NCI-H460 (cell line): ENCODE data around the gene SAMD11. TPM values are rescaled to one million over a fixed set of nuclear protein-coding genes. Genes with fewer than 3 reads are reported as not detected.
"Not testable (repeated sequence)": the region's sequence is repeated elsewhere in the genome, so short reads cannot be mapped to it uniquely, and the experiment has no call there.

Source experiments
- DNase-seq: peaks from one replicate; pipeline ENCODE4 v3.0.0-alpha.2; 2016; ENCODE audit warnings: low read depth; ENCODE audit errors: extremely low read depth
- small RNA-seq, 2 experiments: library from RNA; depleted of rRNA; stranded (forward); fragments of <200 nt; gene quantifications; one replicate each; pipeline ENCODE3, GENCODE V24; 2014
- total RNA-seq: library from RNA; depleted of rRNA; stranded (reverse); fragments of >200 nt; shearing (Covaris generic); gene quantifications from 2 replicates; pipeline ENCODE4 v1.2.3, GENCODE V29; 2014; rRNA removed

The SAMD11 gene
- total RNA-seq, 1 experiment from 2014 or later: 1.4 TPM

GRCh38 chr1:982765-983436 lies 59.2 kb downstream of the SAMD11 start:
- DNase-seq: no peak

- DNase-seq: no peak
Observed at GRCh38 chr1:983798-984475, 60.2 kb downstream of the SAMD11 start.

DNA sequence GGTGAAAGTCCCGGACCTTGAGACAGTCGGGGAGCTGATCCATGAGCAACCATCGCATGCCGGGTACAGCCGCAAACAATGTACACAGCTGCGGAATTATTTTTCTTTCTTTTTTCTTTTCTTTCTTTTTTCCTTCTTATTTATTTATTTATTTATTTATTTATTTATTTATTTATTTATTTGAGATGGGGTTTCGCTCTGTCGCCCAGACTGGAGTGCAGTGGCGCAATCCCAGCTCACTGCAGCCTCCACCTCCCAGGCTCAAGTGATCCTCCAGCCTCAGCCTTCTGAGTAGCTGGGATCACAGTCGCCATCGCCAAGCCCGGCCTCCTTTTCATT lies 60.7 kb downstream of the SAMD11 start:
- no peak for DNase-seq

DNA sequence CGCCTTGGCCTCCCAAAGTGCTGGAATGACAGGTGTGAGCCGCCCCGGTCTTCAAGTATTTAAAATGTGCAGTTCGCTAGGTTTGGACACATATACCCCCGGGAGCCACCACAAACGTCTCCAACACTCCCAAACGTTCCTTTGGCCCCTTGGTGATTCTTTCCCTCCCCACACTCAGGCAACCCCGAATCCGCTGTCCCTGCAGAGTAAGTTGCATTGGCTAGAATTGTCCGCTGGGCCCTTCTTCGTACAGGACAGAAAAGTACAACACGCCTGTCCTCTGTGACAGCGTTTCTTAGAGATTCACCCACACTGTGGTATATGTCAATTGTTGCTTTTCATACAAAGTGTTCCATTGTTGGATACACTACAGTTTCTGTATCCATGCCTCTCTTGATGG lies 61.4 kb downstream of the SAMD11 start:
- DNase-seq: no peak

- not testable (repeated sequence) for DNase-seq
Observed at GRCh38 chr1:988061-988460, 64.3 kb downstream of the SAMD11 start.

GRCh38 chr1:991275-991674 lies 67.6 kb downstream of the SAMD11 start:
- DNase-seq: not testable (repeated sequence)

DNA sequence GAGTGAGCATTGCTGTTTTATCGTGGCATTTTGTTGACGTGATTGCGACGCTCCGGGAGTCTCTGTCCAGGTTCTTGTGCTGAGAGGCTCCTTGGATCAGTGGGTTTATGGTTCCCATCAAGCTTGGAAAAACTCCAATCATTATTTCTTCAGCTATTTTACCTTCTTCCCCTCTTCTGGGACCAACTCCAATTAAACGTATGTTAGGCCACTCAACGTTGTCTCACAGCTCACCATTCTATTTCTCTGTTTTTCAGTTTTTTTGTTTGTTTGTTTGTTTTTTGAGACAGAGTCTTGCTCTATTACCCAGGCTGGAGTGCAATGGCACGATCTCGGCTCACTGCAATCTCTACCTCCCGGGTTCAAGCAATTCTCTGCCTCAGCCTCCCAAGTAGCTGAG lies 68.2 kb downstream of the SAMD11 start:
- no peak for DNase-seq

DNA sequence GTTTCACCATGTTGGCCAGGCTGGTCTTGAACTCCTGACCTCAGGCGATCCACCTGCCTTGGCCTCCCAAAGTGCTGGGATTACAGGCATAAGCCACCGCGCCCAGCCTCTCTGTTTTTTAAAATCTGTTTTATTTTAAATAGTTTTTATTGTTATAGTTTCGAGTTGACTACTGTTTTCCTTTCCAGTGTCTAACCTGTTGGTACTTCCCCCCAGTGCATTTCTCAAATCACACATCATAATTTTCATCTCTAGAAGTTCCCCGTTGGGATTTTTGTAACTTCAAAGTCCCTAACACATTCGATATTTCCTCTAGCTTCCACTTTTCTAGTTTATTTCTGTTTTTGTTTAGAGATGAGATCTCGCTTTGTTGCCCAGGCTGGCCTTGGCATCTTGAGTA lies 68.6 kb downstream of the SAMD11 start:
- no peak for DNase-seq

- DNase-seq: no peak
Observed at GRCh38 chr1:993379-993995, 69.8 kb downstream of the SAMD11 start.

Small RNAs within 50 kb of the gene (small RNA-seq; reads per million reads assigned to genes)
- gene AL645608.4: 0 reads per million in 2 experiments

Other genes starting within 250 kb of the SAMD11 start
- gene OR4F16, start 237.3 kb upstream of the SAMD11 start, total RNA-seq: not detected in 2 replicates
- 98.5 and 99.0 TPM in 2 replicates for gene NOC2L, start 35.3 kb downstream of the SAMD11 start, total RNA-seq
- 7.2 and 10.1 TPM in 2 replicates for gene KLHL17, start 36.7 kb downstream of the SAMD11 start, total RNA-seq
- 0.43 and 0.84 TPM in 2 replicates for gene PLEKHN1, start 42.6 kb downstream of the SAMD11 start, total RNA-seq
- gene PERM1, start 58.2 kb downstream of the SAMD11 start, total RNA-seq: not detected in 2 replicates
- gene HES4, start 76.2 kb downstream of the SAMD11 start, total RNA-seq: 10.6 and 13.5 TPM in 2 replicates
- 5.3 TPM in 2 replicates for gene ISG15, start 89.6 kb downstream of the SAMD11 start, total RNA-seq
- gene AGRN, start 96.2 kb downstream of the SAMD11 start, total RNA-seq: 37.8 and 48.0 TPM in 2 replicates
- 0.20 TPM in 1 of 2 replicates, not detected in the other for gene RNF223, start 150.4 kb downstream of the SAMD11 start, total RNA-seq
- 3.9 and 5.5 TPM in 2 replicates for gene C1orf159, start 192.2 kb downstream of the SAMD11 start, total RNA-seq
- gene TTLL10, start 250.0 kb downstream of the SAMD11 start, total RNA-seq: not detected in 2 replicates